HEK293 (cell line): ENCODE results near the gene PIGQ.

ENCODE experiments used
- KLF10 ChIP-seq: fragments of 450-650 bp; IDR thresholded peaks from 2 replicates; pipeline ENCODE4 v1.5.1; 2018; ENCODE audit warnings: missing biosample characterization, mild to moderate bottlenecking, missing genetic modification characterization
- KLF16 ChIP-seq: fragments of 450-650 bp; formaldehyde crosslinking; IDR thresholded peaks from 2 replicates; pipeline ENCODE4 v1.5.1; 2017; ENCODE audit warnings: missing biosample characterization, missing genetic modification characterization
- KLF7 ChIP-seq: fragments of 450-650 bp; formaldehyde crosslinking; IDR thresholded peaks from 2 replicates; pipeline ENCODE4 v1.5.1; 2016; ENCODE audit warnings: missing biosample characterization, missing genetic modification characterization, borderline replicate concordance
- ZNF184 ChIP-seq: fragments of 450-650 bp; IDR thresholded peaks from 2 replicates; pipeline ENCODE4 v1.5.1; 2018; ENCODE audit warnings: missing biosample characterization, mild to moderate bottlenecking, missing genetic modification characterization
- ZNF26 ChIP-seq: fragments of 450-650 bp; formaldehyde crosslinking; IDR thresholded peaks from 2 replicates; pipeline ENCODE4 v1.5.1; 2016; ENCODE audit warnings: missing biosample characterization, missing genetic modification characterization
- ZNF266 ChIP-seq: fragments of 450-650 bp; formaldehyde crosslinking; IDR thresholded peaks from 2 replicates; pipeline ENCODE4 v1.5.1; 2016; ENCODE audit warnings: missing biosample characterization, missing genetic modification characterization, low read depth
- ZNF521 ChIP-seq: fragments of 450-650 bp; formaldehyde crosslinking; IDR thresholded peaks from 2 replicates; pipeline ENCODE4 v1.5.1; 2017; ENCODE audit warnings: missing biosample characterization, mild to moderate bottlenecking, missing genetic modification characterization
- ZNF776 ChIP-seq: fragments of 450-650 bp; formaldehyde crosslinking; IDR thresholded peaks from 2 replicates; pipeline ENCODE4 v1.5.0; 2017; ENCODE audit warnings: missing biosample characterization, missing genetic modification characterization, borderline replicate concordance
- ZSCAN30 ChIP-seq: fragments of 450-650 bp; IDR thresholded peaks from 2 replicates; pipeline ENCODE4 v1.5.1; 2018; ENCODE audit warnings: missing biosample characterization, mild to moderate bottlenecking, missing genetic modification characterization, moderate library complexity
- TF ChIP-seq, protein P1 (sequence below): fragments of 450-650 bp; formaldehyde crosslinking; IDR thresholded peaks from 2 replicates; pipeline ENCODE4 v1.5.1; 2016; ENCODE audit warnings: missing biosample characterization, missing genetic modification characterization
- TF ChIP-seq, protein P2 (sequence below): fragments of 450-650 bp; formaldehyde crosslinking; IDR thresholded peaks from 2 replicates; pipeline ENCODE4 v1.5.1; 2016; ENCODE audit warnings: missing biosample characterization, missing genetic modification characterization, borderline replicate concordance
- TF ChIP-seq, protein P3 (sequence below): fragments of 450-650 bp; formaldehyde crosslinking; IDR thresholded peaks from 2 replicates; pipeline ENCODE4 v1.5.1; 2016; ENCODE audit warnings: missing biosample characterization, missing genetic modification characterization, low read depth
- TF ChIP-seq, protein P4 (sequence below): fragments of 450-650 bp; formaldehyde crosslinking; IDR thresholded peaks from 2 replicates; pipeline ENCODE4 v1.5.1; 2016; ENCODE audit warnings: missing biosample characterization, missing genetic modification characterization

DNA sequence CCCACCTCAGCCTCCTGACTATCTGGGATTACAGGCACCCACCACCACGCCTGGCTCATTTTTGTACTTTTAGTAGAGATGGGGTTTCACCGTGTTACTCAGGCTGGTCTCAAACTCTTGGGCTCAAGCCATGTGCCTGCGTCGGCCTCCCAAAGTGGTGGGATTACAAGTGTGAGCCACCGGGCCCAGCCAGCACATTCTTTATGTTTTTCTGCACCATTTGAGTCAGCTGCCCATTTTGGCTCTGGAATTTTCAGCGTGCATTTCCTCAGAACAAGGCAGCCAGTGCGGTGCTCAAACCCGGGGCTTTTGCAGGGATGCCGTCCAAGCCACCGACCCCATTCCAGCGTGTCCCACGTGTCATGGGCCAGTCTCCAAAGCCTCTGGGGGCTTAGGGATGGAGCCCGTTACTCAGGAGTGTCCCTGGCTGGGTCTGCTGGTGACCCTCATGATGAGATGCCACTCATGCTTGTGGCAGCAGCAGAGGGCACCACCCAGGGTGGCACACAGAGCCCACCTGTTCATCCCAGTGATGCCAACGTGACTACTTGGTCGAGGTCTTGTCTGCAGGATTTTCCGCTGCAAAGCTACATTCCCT lies 16.4 kb downstream of the PIGQ start:
- TF ChIP-seq ZNF521 (tag by site-specific recombination) = no peak
- TF ChIP-seq, protein P1, sequence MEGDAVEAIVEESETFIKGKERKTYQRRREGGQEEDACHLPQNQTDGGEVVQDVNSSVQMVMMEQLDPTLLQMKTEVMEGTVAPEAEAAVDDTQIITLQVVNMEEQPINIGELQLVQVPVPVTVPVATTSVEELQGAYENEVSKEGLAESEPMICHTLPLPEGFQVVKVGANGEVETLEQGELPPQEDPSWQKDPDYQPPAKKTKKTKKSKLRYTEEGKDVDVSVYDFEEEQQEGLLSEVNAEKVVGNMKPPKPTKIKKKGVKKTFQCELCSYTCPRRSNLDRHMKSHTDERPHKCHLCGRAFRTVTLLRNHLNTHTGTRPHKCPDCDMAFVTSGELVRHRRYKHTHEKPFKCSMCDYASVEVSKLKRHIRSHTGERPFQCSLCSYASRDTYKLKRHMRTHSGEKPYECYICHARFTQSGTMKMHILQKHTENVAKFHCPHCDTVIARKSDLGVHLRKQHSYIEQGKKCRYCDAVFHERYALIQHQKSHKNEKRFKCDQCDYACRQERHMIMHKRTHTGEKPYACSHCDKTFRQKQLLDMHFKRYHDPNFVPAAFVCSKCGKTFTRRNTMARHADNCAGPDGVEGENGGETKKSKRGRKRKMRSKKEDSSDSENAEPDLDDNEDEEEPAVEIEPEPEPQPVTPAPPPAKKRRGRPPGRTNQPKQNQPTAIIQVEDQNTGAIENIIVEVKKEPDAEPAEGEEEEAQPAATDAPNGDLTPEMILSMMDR (tag by site-specific recombination) = no peak
- no peak for TF ChIP-seq KLF10 (tag by site-specific recombination)
- TF ChIP-seq KLF7 = no peak
- TF ChIP-seq ZSCAN30 (tag by site-specific recombination) = no peak
- no peak for TF ChIP-seq ZNF184 (tag by site-specific recombination)
- no peak for TF ChIP-seq ZNF26 (tag by site-specific recombination)
- no peak for TF ChIP-seq KLF16 (tag by site-specific recombination)
- TF ChIP-seq ZNF266 (tag by site-specific recombination) = no peak
- TF ChIP-seq, protein P2, sequence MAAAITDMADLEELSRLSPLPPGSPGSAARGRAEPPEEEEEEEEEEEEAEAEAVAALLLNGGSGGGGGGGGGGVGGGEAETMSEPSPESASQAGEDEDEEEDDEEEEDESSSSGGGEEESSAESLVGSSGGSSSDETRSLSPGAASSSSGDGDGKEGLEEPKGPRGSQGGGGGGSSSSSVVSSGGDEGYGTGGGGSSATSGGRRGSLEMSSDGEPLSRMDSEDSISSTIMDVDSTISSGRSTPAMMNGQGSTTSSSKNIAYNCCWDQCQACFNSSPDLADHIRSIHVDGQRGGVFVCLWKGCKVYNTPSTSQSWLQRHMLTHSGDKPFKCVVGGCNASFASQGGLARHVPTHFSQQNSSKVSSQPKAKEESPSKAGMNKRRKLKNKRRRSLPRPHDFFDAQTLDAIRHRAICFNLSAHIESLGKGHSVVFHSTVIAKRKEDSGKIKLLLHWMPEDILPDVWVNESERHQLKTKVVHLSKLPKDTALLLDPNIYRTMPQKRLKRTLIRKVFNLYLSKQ (tag by site-specific recombination) = no peak
- TF ChIP-seq, protein P3, sequence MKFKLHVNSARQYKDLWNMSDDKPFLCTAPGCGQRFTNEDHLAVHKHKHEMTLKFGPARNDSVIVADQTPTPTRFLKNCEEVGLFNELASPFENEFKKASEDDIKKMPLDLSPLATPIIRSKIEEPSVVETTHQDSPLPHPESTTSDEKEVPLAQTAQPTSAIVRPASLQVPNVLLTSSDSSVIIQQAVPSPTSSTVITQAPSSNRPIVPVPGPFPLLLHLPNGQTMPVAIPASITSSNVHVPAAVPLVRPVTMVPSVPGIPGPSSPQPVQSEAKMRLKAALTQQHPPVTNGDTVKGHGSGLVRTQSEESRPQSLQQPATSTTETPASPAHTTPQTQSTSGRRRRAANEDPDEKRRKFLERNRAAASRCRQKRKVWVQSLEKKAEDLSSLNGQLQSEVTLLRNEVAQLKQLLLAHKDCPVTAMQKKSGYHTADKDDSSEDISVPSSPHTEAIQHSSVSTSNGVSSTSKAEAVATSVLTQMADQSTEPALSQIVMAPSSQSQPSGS (tag by site-specific recombination) = no peak
- TF ChIP-seq, protein P4, sequence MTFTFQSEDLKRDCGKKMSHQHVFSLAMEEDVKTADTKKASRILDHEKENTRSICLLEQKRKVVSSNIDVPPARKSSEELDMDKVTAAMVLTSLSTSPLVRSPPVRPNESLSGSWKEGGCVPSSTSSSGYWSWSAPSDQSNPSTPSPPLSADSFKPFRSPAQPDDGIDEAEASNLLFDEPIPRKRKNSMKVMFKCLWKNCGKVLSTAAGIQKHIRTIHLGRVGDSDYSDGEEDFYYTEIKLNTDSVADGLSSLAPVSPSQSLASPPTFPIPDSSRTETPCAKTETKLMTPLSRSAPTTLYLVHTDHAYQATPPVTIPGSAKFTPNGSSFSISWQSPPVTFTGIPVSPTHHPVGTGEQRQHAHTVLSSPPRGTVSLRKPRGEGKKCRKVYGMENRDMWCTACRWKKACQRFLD (tag by site-specific recombination) = no peak
- TF ChIP-seq ZNF776 (tag by site-specific recombination) = no peak
